CD4-positive, alpha-beta T cell (primary cell): ENCODE data around the gene SPIB. TPM values are rescaled to one million over a fixed set of nuclear protein-coding genes. Genes with fewer than 3 reads are reported as not detected.

ENCODE experiments used
- ATAC-seq: fragments of 200-7000 bp; cut with Tn5 transposase; one replicate; pipeline ENCODE4 v1.10.0; 2022; ENCODE audit warnings: mild to moderate bottlenecking; ENCODE audit not compliant: poor library complexity
- CTCF ChIA-PET: fragments of 350-600 bp; sonication (Branson Sonifier 250); formaldehyde crosslinking; loops from one replicate; lab custom pipeline; 2021; ENCODE audit warnings: antibody characterized with exemption, inconsistent platforms; lab: Charles Lee
- POLR2A ChIA-PET: fragments of 350-600 bp; sonication (Branson Sonifier 250); formaldehyde crosslinking; loops from one replicate; lab custom pipeline; 2021; ENCODE audit warnings: antibody characterized with exemption, inconsistent platforms; lab: Charles Lee
- DNase-seq, 14 experiments: peaks; one replicate each; pipeline ENCODE4 v3.0.0-alpha.2; 2013 to 2020; ENCODE audit warnings: mixed read lengths in 2 of 14
- H3K27ac ChIP-seq, 2 donors: one replicate each; pipeline versions ENCODE4 v1.5.1 to v1.7.0; 2013; ENCODE audit warnings: low read length in 2 of 2, low read depth in 1 of 2, mild to moderate bottlenecking in 1 of 2
- H3K27me3 ChIP-seq, 2 experiments: 1 replicate in 1 of 2; 2 replicates in 1 of 2; pipeline versions ENCODE4 v1.6.1 to v1.7.0; 2013; ENCODE audit warnings: low read length in 2 of 2, control low read depth in 1 of 2, mild to moderate bottlenecking in 1 of 2, moderate library complexity in 1 of 2; ENCODE audit not compliant: insufficient read depth in 2 of 2, control insufficient read depth in 1 of 2
- H3K36me3 ChIP-seq: one replicate; pipeline ENCODE4 v1.6.1; 2013; ENCODE audit warnings: low read length, control low read depth; ENCODE audit not compliant: insufficient read depth
- H3K4me1 ChIP-seq: one replicate; pipeline ENCODE4 v1.6.1; 2013; ENCODE audit warnings: low read length, control low read depth; ENCODE audit not compliant: insufficient read depth
- H3K4me3 ChIP-seq: one replicate; pipeline ENCODE4 v1.5.1; 2013; ENCODE audit warnings: mild to moderate bottlenecking, low read length, moderate library complexity
- H3K9me3 ChIP-seq, 2 experiments: 1 replicate in 1 of 2; 2 replicates in 1 of 2; pipeline versions ENCODE4 v1.6.1 to v1.7.0; 2013; ENCODE audit warnings: low read length in 2 of 2, mild to moderate bottlenecking in 2 of 2, control low read depth in 1 of 2, moderate library complexity in 1 of 2; ENCODE audit not compliant: control insufficient read depth in 1 of 2, insufficient read depth in 1 of 2
- H3K27ac Mint-ChIP-seq: one replicate; pipeline ENCODE4 v1.8.0; 2020; ENCODE audit warnings: mixed read lengths
- H3K27me3 Mint-ChIP-seq: one replicate; pipeline ENCODE4 v1.8.0; 2021; ENCODE audit warnings: mixed read lengths
- H3K36me3 Mint-ChIP-seq: one replicate; pipeline ENCODE4 v1.8.0; 2021; ENCODE audit warnings: low read depth, mixed read lengths
- H3K4me1 Mint-ChIP-seq: one replicate; pipeline ENCODE4 v1.8.0; 2021; ENCODE audit warnings: low read depth, mixed read lengths
- H3K4me3 Mint-ChIP-seq: one replicate; pipeline ENCODE4 v1.8.0; 2020; ENCODE audit warnings: mild to moderate bottlenecking, mixed read lengths
- H3K9me3 Mint-ChIP-seq: one replicate; pipeline ENCODE4 v1.8.0; 2020; ENCODE audit warnings: mixed read lengths
- CTCF ChIP-seq: fragments of 200-600 bp; IDR thresholded peaks from one replicate; pipeline ENCODE4 v1.8.0; 2022; ENCODE audit warnings: antibody characterized with exemption, mild to moderate bottlenecking
- intact Hi-C, 2 experiments: fragments of 100-400 bp; cut with DNase I in 1 of 2; cut with micrococcal nuclease in 1 of 2; formaldehyde crosslinking; loops; one replicate each; pipeline versions ENCODE4 v1.15.1 to v1.9.0; 2023 to 2025; cut with DNase I, micrococcal nuclease
- total RNA-seq, 174 experiments: library from RNA in 2 of 174; stranded (reverse) in 2 of 174; gene quantifications; one replicate each; pipeline ENCODE4 v1.2.3 and lab custom pipeline; 2021 to 2026

The SPIB gene
- total RNA-seq, 2 experiments from 2014 or later: 0.42 to 0.52 TPM

GRCh38 chr19:50428772-50429463 is 10.2 kb downstream of the SPIB start:
- ChIA-PET POLR2A (no interaction called here), CTCF (no interaction called here)
- peaks cover 19% of the 10 kb centered on the region for H3K4me1 Mint-ChIP-seq
- no peaks in the 10 kb centered on the region for H3K36me3 Mint-ChIP-seq
- H3K27me3 ChIP-seq: peaks cover 6 to 17% of the 10 kb centered on the region in 2 experiments
- no peaks in the 10 kb centered on the region for H3K9me3 Mint-ChIP-seq
- H3K4me3 Mint-ChIP-seq: peak overlapping the region; percentile 66
- H3K4me1 ChIP-seq: peaks cover 28% of the 10 kb centered on the region
- no peak for TF ChIP-seq CTCF
- H3K27ac ChIP-seq: no peak overlapping the region
- H3K4me3 ChIP-seq: no peak overlapping the region
- ATAC-seq: no peak
- intact Hi-C loops: no loop called here
- peaks cover 0 to 4% of the 10 kb centered on the region in 2 experiments for H3K9me3 ChIP-seq
- H3K27me3 Mint-ChIP-seq: peaks cover 26% of the 10 kb centered on the region
- H3K27ac Mint-ChIP-seq: peak overlapping the region; percentile 35
- peak in 1 of 14 experiments; percentile 12 for DNase-seq
- H3K36me3 ChIP-seq: no peaks in the 10 kb centered on the region

- Histone ChIP-seq H3K4me1 (peaks cover 28% of the 10 kb centered on the region), H3K4me3 (peak overlapping the region; percentile 68), H3K9me3 (peaks cover 0 to 4% of the 10 kb centered on the region in 2 experiments), H3K36me3 (no peaks in the 10 kb centered on the region), H3K27me3 (peaks cover 6 to 19% of the 10 kb centered on the region in 2 experiments), H3K27ac (peak overlapping the region in 1 of 2 donors; percentile 37)
- Mint-ChIP-seq H3K4me1 (peaks cover 19% of the 10 kb centered on the region), H3K27ac (peak overlapping the region; percentile 76), H3K27me3 (peaks cover 28% of the 10 kb centered on the region), H3K9me3 (no peaks in the 10 kb centered on the region), H3K4me3 (peak overlapping the region; percentile 92), H3K36me3 (no peaks in the 10 kb centered on the region)
- no peak for TF ChIP-seq CTCF
- DNase-seq: no peak
- CTCF ChIA-PET: no interaction called here
- intact Hi-C loops: loop anchor here in 1 of 2 experiments (2.0 to 5.0 kb wide), 3 partner anchors 46 to 371 kb away; partner anchors contain the start of genes ASPDH, JOSD2 and POLD1
- ATAC-seq: no peak
- POLR2A ChIA-PET: interaction anchor here (1.0 to 1.4 kb wide), 3 partner anchors 55 to 81 kb away, joined by 3 to 4 read pairs (median 3); partner anchors contain the start of genes JOSD2 and NR1H2
Measured at GRCh38 chr19:50430888-50431342, 12.2 kb downstream of the SPIB start.

- peaks cover 28% of the 10 kb centered on the region for H3K4me1 ChIP-seq
- H3K36me3 ChIP-seq: no peaks in the 10 kb centered on the region
- peaks cover 6 to 19% of the 10 kb centered on the region in 2 experiments for H3K27me3 ChIP-seq
- Mint-ChIP-seq H3K9me3 (no peaks in the 10 kb centered on the region), H3K4me3 (peak overlapping the region; percentile 92), H3K4me1 (peaks cover 19% of the 10 kb centered on the region), H3K27ac (peak overlapping the region; percentile 76), H3K36me3 (no peaks in the 10 kb centered on the region), H3K27me3 (peaks cover 28% of the 10 kb centered on the region)
- intact Hi-C loops: loop anchor here in 1 of 2 experiments (2.0 to 5.0 kb wide), 4 partner anchors 45 to 371 kb away; partner anchors contain the start of genes ASPDH, EMC10, GARIN5A and JOSD2
- POLR2A ChIA-PET: interaction anchor here (1.0 to 1.3 kb wide), 2 partner anchors 55 to 74 kb away, joined by 3 read pairs; partner anchors contain the start of gene NR1H2
- DNase-seq (peak; percentile 78 to 94 (median 86)), ATAC-seq (peak; percentile 90)
- peaks cover 0 to 4% of the 10 kb centered on the region in 2 experiments for H3K9me3 ChIP-seq
- H3K4me3 ChIP-seq: peak overlapping the region; percentile 68
- H3K27ac ChIP-seq: peak overlapping the region; percentile 37 to 58
- no peak for TF ChIP-seq CTCF
- CTCF ChIA-PET: no interaction called here
Measured at GRCh38 chr19:50431343-50432220, 12.8 kb downstream of the SPIB start.
